ENCODE results near the gene OR2AG1. TPM values are rescaled to one million over a fixed set of nuclear protein-coding genes. Genes with fewer than 3 reads are reported as not detected.

OR2AG1 gene
- total RNA-seq, 2 experiments from 2014 or later: not detected

GRCh38 chr11:6745018-6745417 is 37.8 kb upstream of the OR2AG1 start:
- Histone ChIP-seq H3K4me3 (ENCODE audit: low read depth, low read length, poor library complexity, severe bottlenecking) (no peak overlapping the region), H3K79me2 (ENCODE audit: insufficient read depth, low read depth, low read length) (no peaks in the 10 kb centered on the region), H3K9me2 (ENCODE audit: insufficient read depth, low read length) (no peaks in the 10 kb centered on the region; the same call in 1 of the 2 replicates), H3K4me2 (ENCODE audit: low read length) (peak overlapping the region; percentile 61; the same call in 1 of the 2 replicates), H3K36me3 (ENCODE audit: insufficient read depth, low read length) (no peaks in the 10 kb centered on the region; the same call in 1 of the 2 replicates), H4K20me1 (ENCODE audit: insufficient read depth, low read length) (no peaks in the 10 kb centered on the region), H3K4me1 (ENCODE audit: insufficient read depth, low read length, poor library complexity, severe bottlenecking) (peaks cover 25% of the 10 kb centered on the region), H3K9me3 (ENCODE audit: low read length) (peaks cover 5% of the 10 kb centered on the region; the same call in 1 of the 2 replicates), H2AFZ (ENCODE audit: low read length) (peak overlapping the region; percentile 85; the same call in 1 of the 2 replicates), H3K27ac (ENCODE audit: low read depth, low read length, poor library complexity, severe bottlenecking) (no peak overlapping the region)
- ChIA-PET CTCF (ENCODE audit: unreplicated experiment) (interaction anchor here (2.3 kb wide), 1 partner anchor 10 kb away, joined by 12 read pairs; no protein-coding TSS in a partner anchor), POLR2A (interaction anchor here (1.0 to 2.0 kb wide), 2 partner anchors 10 to 174 kb away, joined by 3 to 9 read pairs; no protein-coding TSS in a partner anchor)
- no peak for DNase-seq (ENCODE audit: low spot score)
- intact Hi-C loops (cut with micrococcal nuclease; ENCODE audit: unreplicated experiment): no loop called here
- TF ChIP-seq CTCF (conservative IDR thresholded peaks at IDR 0.05; ENCODE audit: low read length) (no peak), EZH2phosphoT487 (IDR thresholded peaks at IDR 0.05; ENCODE audit: borderline replicate concordance, low read depth, low read length) (no peak)
- no TSS peak for BruUV-seq (replicated peaks)

GRCh38 chr11:6745465-6746015 is 37.3 kb upstream of the OR2AG1 start:
- Histone ChIP-seq H3K4me2 (ENCODE audit: low read length) (peak overlapping the region; percentile 61), H3K4me3 (ENCODE audit: low read depth, low read length, poor library complexity, severe bottlenecking) (peak overlapping the region; percentile 57), H2AFZ (ENCODE audit: low read length) (peak overlapping the region; percentile 85), H3K36me3 (ENCODE audit: insufficient read depth, low read length) (no peaks in the 10 kb centered on the region; the same call in 1 of the 2 replicates), H3K27ac (ENCODE audit: low read depth, low read length, poor library complexity, severe bottlenecking) (no peak overlapping the region), H3K9me2 (ENCODE audit: insufficient read depth, low read length) (no peaks in the 10 kb centered on the region; the same call in 1 of the 2 replicates), H3K4me1 (ENCODE audit: insufficient read depth, low read length, poor library complexity, severe bottlenecking) (peaks cover 25% of the 10 kb centered on the region), H3K9me3 (ENCODE audit: low read length) (peaks cover 5% of the 10 kb centered on the region; the same call in 1 of the 2 replicates), H4K20me1 (ENCODE audit: insufficient read depth, low read length) (no peaks in the 10 kb centered on the region), H3K79me2 (ENCODE audit: insufficient read depth, low read depth, low read length) (no peaks in the 10 kb centered on the region)
- no peak for DNase-seq (ENCODE audit: low spot score)
- POLR2A ChIA-PET: interaction anchor here (0.6 to 2.6 kb wide), 6 partner anchors 9 to 1354 kb away, joined by 3 to 9 read pairs (median 3); partner anchors contain the start of gene SMPD1
- TF ChIP-seq CTCF (conservative IDR thresholded peaks at IDR 0.05; ENCODE audit: low read length) (no peak), EZH2phosphoT487 (IDR thresholded peaks at IDR 0.05; ENCODE audit: borderline replicate concordance, low read depth, low read length) (no peak)
- BruUV-seq (replicated peaks): no TSS peak
- CTCF ChIA-PET (ENCODE audit: unreplicated experiment): interaction anchor here (2.3 kb wide), 1 partner anchor 10 kb away, joined by 12 read pairs; no protein-coding TSS in a partner anchor
- intact Hi-C loops (cut with micrococcal nuclease; ENCODE audit: unreplicated experiment): no loop called here

Measured in OCI-LY7 (cell line).